Measurements from ENCODE around the gene LOXL4. TPM values are rescaled to one million over a fixed set of nuclear protein-coding genes. Genes with fewer than 3 reads are reported as not detected.

Gene LOXL4
- polyA plus RNA-seq, 1 donor = 4.0 TPM

GRCh38 chr10:98295401-98295811 lies 27.4 kb upstream of the LOXL4 start:
- Histone ChIP-seq H3K27me3 (ENCODE audit: control insufficient read depth, insufficient read depth, low read length) (peaks cover 21% of the 10 kb centered on the region), H3K36me3 (ENCODE audit: control insufficient read depth, insufficient read depth, low read length) (no peaks in the 10 kb centered on the region), H3K4me3 (ENCODE audit: low read length) (no peak overlapping the region), H3K4me1 (ENCODE audit: control insufficient read depth, insufficient read depth, low read length) (no peaks in the 10 kb centered on the region), H3K9me3 (ENCODE audit: control insufficient read depth, low read depth, low read length) (no peaks in the 10 kb centered on the region), H3K27ac (ENCODE audit: low read length) (no peak overlapping the region)
- no CpG with 5 or more reads among the region's 4 CpGs for WGBS (ENCODE audit: insufficient coverage, low lambda C conversion rate)
- DNase-seq = no peak

- Histone ChIP-seq H3K36me3 (ENCODE audit: control insufficient read depth, insufficient read depth, low read length) (no peaks in the 10 kb centered on the region), H3K27ac (ENCODE audit: low read length) (no peak overlapping the region), H3K4me3 (ENCODE audit: low read length) (no peak overlapping the region), H3K27me3 (ENCODE audit: control insufficient read depth, insufficient read depth, low read length) (peaks cover 25% of the 10 kb centered on the region), H3K4me1 (ENCODE audit: control insufficient read depth, insufficient read depth, low read length) (no peaks in the 10 kb centered on the region), H3K9me3 (ENCODE audit: control insufficient read depth, low read depth, low read length) (no peaks in the 10 kb centered on the region)
- WGBS (ENCODE audit: insufficient coverage, low lambda C conversion rate) = no CpG with 5 or more reads among the region's 3 CpGs
- no peak for DNase-seq
These were observed 26.3 kb upstream of the LOXL4 start for GRCh38 chr10:98294270-98294627.

- DNase-seq = no peak
- Histone ChIP-seq H3K27ac (ENCODE audit: low read length) (no peak overlapping the region), H3K36me3 (ENCODE audit: control insufficient read depth, insufficient read depth, low read length) (no peaks in the 10 kb centered on the region), H3K27me3 (ENCODE audit: control insufficient read depth, insufficient read depth, low read length) (peaks cover 25% of the 10 kb centered on the region), H3K4me1 (ENCODE audit: control insufficient read depth, insufficient read depth, low read length) (no peaks in the 10 kb centered on the region), H3K4me3 (ENCODE audit: low read length) (no peak overlapping the region), H3K9me3 (ENCODE audit: control insufficient read depth, low read depth, low read length) (no peaks in the 10 kb centered on the region)
- WGBS (ENCODE audit: insufficient coverage, low lambda C conversion rate) = no CpG with 5 or more reads among the region's 8 CpGs
These were observed 25.7 kb upstream of the LOXL4 start for GRCh38 chr10:98293550-98294269.

GRCh38 chr10:98292971-98293370 lies 25.0 kb upstream of the LOXL4 start:
- H3K4me1 ChIP-seq (ENCODE audit: control insufficient read depth, insufficient read depth, low read length) = no peaks in the 10 kb centered on the region
- no peak overlapping the region for H3K27ac ChIP-seq (ENCODE audit: low read length)
- no peaks in the 10 kb centered on the region for H3K36me3 ChIP-seq (ENCODE audit: control insufficient read depth, insufficient read depth, low read length)
- no peak overlapping the region for H3K4me3 ChIP-seq (ENCODE audit: low read length)
- peaks cover 20% of the 10 kb centered on the region for H3K27me3 ChIP-seq (ENCODE audit: control insufficient read depth, insufficient read depth, low read length)
- no peak for DNase-seq
- WGBS (ENCODE audit: insufficient coverage, low lambda C conversion rate) = no CpG with 5 or more reads among the region's 4 CpGs
- no peaks in the 10 kb centered on the region for H3K9me3 ChIP-seq (ENCODE audit: control insufficient read depth, low read depth, low read length)

GRCh38 chr10:98289802-98290209 lies 21.8 kb upstream of the LOXL4 start:
- Histone ChIP-seq H3K4me1 (ENCODE audit: control insufficient read depth, insufficient read depth, low read length) (no peaks in the 10 kb centered on the region), H3K36me3 (ENCODE audit: control insufficient read depth, insufficient read depth, low read length) (no peaks in the 10 kb centered on the region), H3K9me3 (ENCODE audit: control insufficient read depth, low read depth, low read length) (no peaks in the 10 kb centered on the region), H3K27ac (ENCODE audit: low read length) (no peak overlapping the region), H3K27me3 (ENCODE audit: control insufficient read depth, insufficient read depth, low read length) (peaks cover 16% of the 10 kb centered on the region), H3K4me3 (ENCODE audit: low read length) (no peak overlapping the region)
- no CpG with 5 or more reads among the region's 10 CpGs for WGBS (ENCODE audit: insufficient coverage, low lambda C conversion rate)
- DNase-seq = no peak

GRCh38 chr10:98287321-98287720 lies 19.3 kb upstream of the LOXL4 start:
- Histone ChIP-seq H3K4me3 (ENCODE audit: low read length) (no peak overlapping the region), H3K4me1 (ENCODE audit: control insufficient read depth, insufficient read depth, low read length) (no peaks in the 10 kb centered on the region), H3K36me3 (ENCODE audit: control insufficient read depth, insufficient read depth, low read length) (no peaks in the 10 kb centered on the region), H3K27ac (ENCODE audit: low read length) (no peak overlapping the region), H3K27me3 (ENCODE audit: control insufficient read depth, insufficient read depth, low read length) (peaks cover 14% of the 10 kb centered on the region), H3K9me3 (ENCODE audit: control insufficient read depth, low read depth, low read length) (no peaks in the 10 kb centered on the region)
- DNase-seq = no peak
- no CpG with 5 or more reads among the region's 5 CpGs for whole genome bisulfite sequencing (ENCODE audit: insufficient coverage, low lambda C conversion rate)

GRCh38 chr10:98286419-98286818 lies 18.4 kb upstream of the LOXL4 start:
- no peaks in the 10 kb centered on the region for H3K4me1 ChIP-seq (ENCODE audit: control insufficient read depth, insufficient read depth, low read length)
- WGBS (ENCODE audit: insufficient coverage, low lambda C conversion rate) = 100% methylated on average over 2 of the region's 12 CpGs
- peaks cover 14% of the 10 kb centered on the region for H3K27me3 ChIP-seq (ENCODE audit: control insufficient read depth, insufficient read depth, low read length)
- H3K9me3 ChIP-seq (ENCODE audit: control insufficient read depth, low read depth, low read length) = no peaks in the 10 kb centered on the region
- no peak for DNase-seq
- H3K27ac ChIP-seq (ENCODE audit: low read length) = no peak overlapping the region
- no peak overlapping the region for H3K4me3 ChIP-seq (ENCODE audit: low read length)
- no peaks in the 10 kb centered on the region for H3K36me3 ChIP-seq (ENCODE audit: control insufficient read depth, insufficient read depth, low read length)

DNA sequence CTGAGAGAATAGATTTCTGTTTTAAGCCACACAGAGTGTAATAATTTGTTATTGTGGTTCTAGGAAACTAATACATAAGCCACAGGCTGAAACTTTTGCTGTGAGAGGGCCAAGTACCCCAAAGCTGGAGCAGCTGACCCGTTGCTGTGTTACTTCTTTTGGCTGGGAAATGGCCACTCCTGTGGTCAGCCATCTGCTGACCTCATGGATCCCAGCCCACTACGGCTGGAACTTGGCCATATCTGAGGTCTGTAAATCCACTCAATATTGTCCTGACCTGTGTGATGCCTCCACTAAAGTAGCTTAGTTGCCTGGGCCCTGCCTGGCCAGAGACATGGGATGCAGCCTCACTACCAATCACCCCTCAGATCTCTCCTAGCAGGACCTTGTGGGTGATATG lies 17.4 kb upstream of the LOXL4 start:
- WGBS (ENCODE audit: insufficient coverage, low lambda C conversion rate) = no CpG with 5 or more reads among the region's 2 CpGs
- no peak overlapping the region for H3K4me3 ChIP-seq (ENCODE audit: low read length)
- DNase-seq = no peak
- H3K4me1 ChIP-seq (ENCODE audit: control insufficient read depth, insufficient read depth, low read length) = no peaks in the 10 kb centered on the region
- H3K9me3 ChIP-seq (ENCODE audit: control insufficient read depth, low read depth, low read length) = no peaks in the 10 kb centered on the region
- no peaks in the 10 kb centered on the region for H3K36me3 ChIP-seq (ENCODE audit: control insufficient read depth, insufficient read depth, low read length)
- H3K27ac ChIP-seq (ENCODE audit: low read length) = no peak overlapping the region
- peaks cover 12% of the 10 kb centered on the region for H3K27me3 ChIP-seq (ENCODE audit: control insufficient read depth, insufficient read depth, low read length)

- no peaks in the 10 kb centered on the region for H3K36me3 ChIP-seq (ENCODE audit: control insufficient read depth, insufficient read depth, low read length)
- no peaks in the 10 kb centered on the region for H3K9me3 ChIP-seq (ENCODE audit: control insufficient read depth, low read depth, low read length)
- H3K27me3 ChIP-seq (ENCODE audit: control insufficient read depth, insufficient read depth, low read length) = peaks cover 18% of the 10 kb centered on the region
- no peak overlapping the region for H3K4me3 ChIP-seq (ENCODE audit: low read length)
- WGBS (ENCODE audit: insufficient coverage, low lambda C conversion rate) = no CpG with 5 or more reads among the region's 3 CpGs
- no peaks in the 10 kb centered on the region for H3K4me1 ChIP-seq (ENCODE audit: control insufficient read depth, insufficient read depth, low read length)
- no peak overlapping the region for H3K27ac ChIP-seq (ENCODE audit: low read length)
- DNase-seq = no peak
These were observed 8.3 kb upstream of the LOXL4 start for GRCh38 chr10:98276311-98276710.

- Histone ChIP-seq H3K27ac (ENCODE audit: low read length) (no peak overlapping the region), H3K27me3 (ENCODE audit: control insufficient read depth, insufficient read depth, low read length) (peaks cover 31% of the 10 kb centered on the region), H3K4me3 (ENCODE audit: low read length) (no peak overlapping the region), H3K36me3 (ENCODE audit: control insufficient read depth, insufficient read depth, low read length) (no peaks in the 10 kb centered on the region), H3K9me3 (ENCODE audit: control insufficient read depth, low read depth, low read length) (no peaks in the 10 kb centered on the region), H3K4me1 (ENCODE audit: control insufficient read depth, insufficient read depth, low read length) (no peaks in the 10 kb centered on the region)
- no peak for DNase-seq
- WGBS (ENCODE audit: insufficient coverage, low lambda C conversion rate) = no CpG with 5 or more reads among the region's 3 CpGs
These were observed 6.6 kb upstream of the LOXL4 start for GRCh38 chr10:98274562-98274961.

All from large intestine (tissue), 3 donors.